K562 (cell line): ENCODE measurements around the gene FADS1. TPM values are rescaled to one million over a fixed set of nuclear protein-coding genes. Genes with fewer than 3 reads are reported as not detected.

Experiments
- CREB1 ChIP-seq, 2 experiments: sonication (generic) in 1 of 2; formaldehyde crosslinking in 1 of 2; IDR thresholded peaks; 2 replicates each; pipeline versions ENCODE4 v1.6.1 to v1.8.0; 2012 to 2022; ENCODE audit warnings: inconsistent platforms in 1 of 2, mild to moderate bottlenecking in 1 of 2, missing genetic modification reagents in 1 of 2, moderate library complexity in 1 of 2
- DDX20 ChIP-seq: fragments of 450-650 bp; IDR thresholded peaks from 2 replicates; pipeline ENCODE4 v1.6.1; 2016; ENCODE audit warnings: missing genetic modification characterization, low read depth, mild to moderate bottlenecking, missing compliant biosample characterization, moderate library complexity
- GABPB1 ChIP-seq: sonication (generic); formaldehyde crosslinking; IDR thresholded peaks from 2 replicates; pipeline ENCODE4 v1.8.0; 2022; ENCODE audit warnings: mild to moderate bottlenecking, missing genetic modification reagents
- HMGXB4 ChIP-seq: sonication (generic); formaldehyde crosslinking; IDR thresholded peaks from 2 replicates; pipeline ENCODE4 v1.8.1; 2023; ENCODE audit warnings: mild to moderate bottlenecking, missing genetic modification reagents
- MTA3 ChIP-seq: fragments of 450-650 bp; formaldehyde crosslinking; IDR thresholded peaks from 2 replicates; pipeline ENCODE4 v1.6.1; 2017; ENCODE audit warnings: mild to moderate bottlenecking, borderline replicate concordance
- NR2F6 ChIP-seq: fragments of 450-650 bp; formaldehyde crosslinking; IDR thresholded peaks from 2 replicates; pipeline ENCODE4 v1.4.0; 2020; ENCODE audit warnings: mild to moderate bottlenecking
- PHB2 ChIP-seq: fragments of 450-650 bp; IDR thresholded peaks from 2 replicates; pipeline ENCODE4 v1.6.1; 2017; ENCODE audit warnings: low read depth
- RNF2 ChIP-seq: sonication (generic); IDR thresholded peaks from 2 replicates; pipeline ENCODE4 v1.6.1; 2016
- UBTF ChIP-seq, 2 experiments: IDR thresholded peaks; 2 replicates each; pipeline ENCODE4 v1.6.1; 2012; ENCODE audit warnings: improper control_type of control experiment in 2 of 2, low read depth in 2 of 2, low read length in 2 of 2, borderline replicate concordance in 1 of 2
- polyA plus RNA-seq, 8 experiments: library from polyadenylated mRNA; depleted of rRNA in 4 of 8; stranded (reverse) in 5 of 8; unstranded in 3 of 8; fragments of >200 nt; fragmentation: Nextera tagmentation in 2 of 8; fragmentation: Illumina TruSeq in 1 of 8; extraction: Ambion mirVana in 2 of 8; extraction: Trizol in 1 of 8; gene quantifications; 2 replicates each; pipeline versions ENCODE4 v1.2.1 to v1.2.3, GENCODE V29; 2011 to 2014; ENCODE audit warnings: inconsistent platforms in 1 of 8, missing spikeins in 1 of 8
- total RNA-seq, 7 experiments: library from RNA; depleted of rRNA in 6 of 7; stranded (reverse); fragments of >200 nt in 6 of 7; fragmentation: Illumina TruSeq in 2 of 7; extraction: Trizol in 2 of 7; gene quantifications; 2 replicates each; pipeline versions ENCODE4 v1.2.1 to v1.2.3, GENCODE V29; 2011 to 2021; ENCODE audit warnings: low replicate concordance in 1 of 7
- TF ChIP-seq, protein P1 (sequence below): fragments of 450-650 bp; IDR thresholded peaks from 2 replicates; pipeline ENCODE4 v1.6.1; 2017; ENCODE audit warnings: antibody characterized with exemption, mild to moderate bottlenecking
- TF ChIP-seq, protein P2 (sequence below): sonication (generic); formaldehyde crosslinking; IDR thresholded peaks from 2 replicates; pipeline ENCODE4 v1.8.0; 2023; ENCODE audit warnings: mild to moderate bottlenecking, missing genetic modification reagents

FADS1 gene
- total and polyA plus RNA-seq, 9 of the 15 experiments (the other 6 are each of a cell fraction or from before 2014, with no cell fraction given) = 110 to 864 (median 364) TPM

GRCh38 chr11:61841636-61842527 is 25.1 kb upstream of the FADS1 start (continued):
- peak in 1 of 2 experiments; percentile 74; a peak in 1 of 4 replicates for TF ChIP-seq UBTF (IDR thresholded peaks at IDR 0.05; ENCODE audit: borderline replicate concordance in 1 of 2, low read depth in 2 of 2, low read length in 2 of 2)
- peak; percentile 88 for TF ChIP-seq MTA3
- TF ChIP-seq GABPB1 (CRISPR knock-in tag) = no peak
- no peak for TF ChIP-seq NR2F6
- TF ChIP-seq, protein P1, sequence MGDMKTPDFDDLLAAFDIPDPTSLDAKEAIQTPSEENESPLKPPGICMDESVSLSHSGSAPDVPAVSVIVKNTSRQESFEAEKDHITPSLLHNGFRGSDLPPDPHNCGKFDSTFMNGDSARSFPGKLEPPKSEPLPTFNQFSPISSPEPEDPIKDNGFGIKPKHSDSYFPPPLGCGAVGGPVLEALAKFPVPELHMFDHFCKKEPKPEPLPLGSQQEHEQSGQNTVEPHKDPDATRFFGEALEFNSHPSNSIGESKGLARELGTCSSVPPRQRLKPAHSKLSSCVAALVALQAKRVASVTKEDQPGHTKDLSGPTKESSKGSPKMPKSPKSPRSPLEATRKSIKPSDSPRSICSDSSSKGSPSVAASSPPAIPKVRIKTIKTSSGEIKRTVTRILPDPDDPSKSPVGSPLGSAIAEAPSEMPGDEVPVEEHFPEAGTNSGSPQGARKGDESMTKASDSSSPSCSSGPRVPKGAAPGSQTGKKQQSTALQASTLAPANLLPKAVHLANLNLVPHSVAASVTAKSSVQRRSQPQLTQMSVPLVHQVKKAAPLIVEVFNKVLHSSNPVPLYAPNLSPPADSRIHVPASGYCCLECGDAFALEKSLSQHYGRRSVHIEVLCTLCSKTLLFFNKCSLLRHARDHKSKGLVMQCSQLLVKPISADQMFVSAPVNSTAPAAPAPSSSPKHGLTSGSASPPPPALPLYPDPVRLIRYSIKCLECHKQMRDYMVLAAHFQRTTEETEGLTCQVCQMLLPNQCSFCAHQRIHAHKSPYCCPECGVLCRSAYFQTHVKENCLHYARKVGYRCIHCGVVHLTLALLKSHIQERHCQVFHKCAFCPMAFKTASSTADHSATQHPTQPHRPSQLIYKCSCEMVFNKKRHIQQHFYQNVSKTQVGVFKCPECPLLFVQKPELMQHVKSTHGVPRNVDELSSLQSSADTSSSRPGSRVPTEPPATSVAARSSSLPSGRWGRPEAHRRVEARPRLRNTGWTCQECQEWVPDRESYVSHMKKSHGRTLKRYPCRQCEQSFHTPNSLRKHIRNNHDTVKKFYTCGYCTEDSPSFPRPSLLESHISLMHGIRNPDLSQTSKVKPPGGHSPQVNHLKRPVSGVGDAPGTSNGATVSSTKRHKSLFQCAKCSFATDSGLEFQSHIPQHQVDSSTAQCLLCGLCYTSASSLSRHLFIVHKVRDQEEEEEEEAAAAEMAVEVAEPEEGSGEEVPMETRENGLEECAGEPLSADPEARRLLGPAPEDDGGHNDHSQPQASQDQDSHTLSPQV = peak; percentile 99
- no peak for TF ChIP-seq HMGXB4 (CRISPR knock-in tag)
- TF ChIP-seq PHB2 = peak; percentile 66; the same call in 1 of the 2 replicates
- TF ChIP-seq, protein P2, sequence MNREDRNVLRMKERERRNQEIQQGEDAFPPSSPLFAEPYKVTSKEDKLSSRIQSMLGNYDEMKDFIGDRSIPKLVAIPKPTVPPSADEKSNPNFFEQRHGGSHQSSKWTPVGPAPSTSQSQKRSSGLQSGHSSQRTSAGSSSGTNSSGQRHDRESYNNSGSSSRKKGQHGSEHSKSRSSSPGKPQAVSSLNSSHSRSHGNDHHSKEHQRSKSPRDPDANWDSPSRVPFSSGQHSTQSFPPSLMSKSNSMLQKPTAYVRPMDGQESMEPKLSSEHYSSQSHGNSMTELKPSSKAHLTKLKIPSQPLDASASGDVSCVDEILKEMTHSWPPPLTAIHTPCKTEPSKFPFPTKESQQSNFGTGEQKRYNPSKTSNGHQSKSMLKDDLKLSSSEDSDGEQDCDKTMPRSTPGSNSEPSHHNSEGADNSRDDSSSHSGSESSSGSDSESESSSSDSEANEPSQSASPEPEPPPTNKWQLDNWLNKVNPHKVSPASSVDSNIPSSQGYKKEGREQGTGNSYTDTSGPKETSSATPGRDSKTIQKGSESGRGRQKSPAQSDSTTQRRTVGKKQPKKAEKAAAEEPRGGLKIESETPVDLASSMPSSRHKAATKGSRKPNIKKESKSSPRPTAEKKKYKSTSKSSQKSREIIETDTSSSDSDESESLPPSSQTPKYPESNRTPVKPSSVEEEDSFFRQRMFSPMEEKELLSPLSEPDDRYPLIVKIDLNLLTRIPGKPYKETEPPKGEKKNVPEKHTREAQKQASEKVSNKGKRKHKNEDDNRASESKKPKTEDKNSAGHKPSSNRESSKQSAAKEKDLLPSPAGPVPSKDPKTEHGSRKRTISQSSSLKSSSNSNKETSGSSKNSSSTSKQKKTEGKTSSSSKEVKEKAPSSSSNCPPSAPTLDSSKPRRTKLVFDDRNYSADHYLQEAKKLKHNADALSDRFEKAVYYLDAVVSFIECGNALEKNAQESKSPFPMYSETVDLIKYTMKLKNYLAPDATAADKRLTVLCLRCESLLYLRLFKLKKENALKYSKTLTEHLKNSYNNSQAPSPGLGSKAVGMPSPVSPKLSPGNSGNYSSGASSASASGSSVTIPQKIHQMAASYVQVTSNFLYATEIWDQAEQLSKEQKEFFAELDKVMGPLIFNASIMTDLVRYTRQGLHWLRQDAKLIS = no peak
- TF ChIP-seq CREB1 (IDR thresholded peaks at IDR 0.05) = 0 out of 2 replicates have a peak, but pooled peaks have one; percentile 31
- no peak for TF ChIP-seq CREB1 (CRISPR knock-in tag; IDR thresholded peaks at IDR 0.05)
- no peak for TF ChIP-seq DDX20 (tag)
- TF ChIP-seq RNF2 = peak; percentile 98
